ENCODE data around the gene SUSD6.
A peak's percentile ranks its signal among the peaks of the same experiment; 100 is the strongest.
"Not testable (repeated sequence)": the region's sequence is repeated elsewhere in the genome, so short reads cannot be mapped to it uniquely, and the experiment has no call there.

The SUSD6 gene

GRCh38 chr14:69719501-69719951 is 108.1 kb downstream of the SUSD6 start:
- peak; percentile 75 to 82 for DNase-seq

GRCh38 chr14:69720912-69721311 is 109.5 kb downstream of the SUSD6 start:
- no peak for DNase-seq

- DNase-seq: peak; percentile 49 to 51
Observed at GRCh38 chr14:69726761-69727511, 115.5 kb downstream of the SUSD6 start.

GRCh38 chr14:69727860-69728259 is 116.5 kb downstream of the SUSD6 start:
- no peak for DNase-seq

- DNase-seq: not testable (repeated sequence)
Observed at GRCh38 chr14:69731919-69732598, 120.7 kb downstream of the SUSD6 start.

- DNase-seq: not testable (repeated sequence)
Observed at GRCh38 chr14:69736405-69736804, 125.0 kb downstream of the SUSD6 start.

- no peak for DNase-seq
Observed at GRCh38 chr14:69741055-69741454, 129.7 kb downstream of the SUSD6 start.

- DNase-seq: no peak
Observed at GRCh38 chr14:69749956-69750355, 138.6 kb downstream of the SUSD6 start.

GRCh38 chr14:69750495-69750894 is 139.1 kb downstream of the SUSD6 start:
- no peak for DNase-seq

- no peak for DNase-seq
Observed at GRCh38 chr14:69752773-69753172, 141.4 kb downstream of the SUSD6 start.

- DNase-seq: no peak
Observed at GRCh38 chr14:69753860-69754259, 142.5 kb downstream of the SUSD6 start.

GRCh38 chr14:69754487-69754886 is 143.1 kb downstream of the SUSD6 start:
- DNase-seq: no peak

- DNase-seq: no peak
Observed at GRCh38 chr14:69755296-69755695, 143.9 kb downstream of the SUSD6 start.

GRCh38 chr14:69755784-69756183 is 144.4 kb downstream of the SUSD6 start:
- DNase-seq: no peak

GRCh38 chr14:69756298-69756697 is 144.9 kb downstream of the SUSD6 start:
- DNase-seq: no peak

GRCh38 chr14:69760810-69761209 is 149.4 kb downstream of the SUSD6 start:
- DNase-seq: no peak

- DNase-seq: no peak
Observed at GRCh38 chr14:69763761-69764510, 152.5 kb downstream of the SUSD6 start.

All from AML-193 (cell line).